Hindlimb muscle (tissue), 1 donor: ENCODE measurements around the gene VPS35L. TPM values are rescaled to one million over a fixed set of nuclear protein-coding genes. Genes with fewer than 3 reads are reported as not detected.
"Not testable (repeated sequence)": the region's sequence is repeated elsewhere in the genome, so short reads cannot be mapped to it uniquely, and the experiment has no call there.

Source experiments
- DNase-seq: peaks from one replicate; pipeline ENCODE4 v3.0.0-alpha.2; 2013
- polyA plus RNA-seq: library from polyadenylated mRNA; unstranded; fragments of 120-200 nt; gene quantifications from one replicate; pipeline ENCODE4 v1.2.1, GENCODE V29; 2013; ENCODE audit not compliant: insufficient read length

Gene VPS35L
- polyA plus RNA-seq, 1 donor: 35.3 TPM

GRCh38 chr16:19655242-19655777 lies 99.8 kb downstream of the VPS35L start:
- no peak for DNase-seq

- DNase-seq: no peak
These were observed 102.3 kb downstream of the VPS35L start for GRCh38 chr16:19657831-19658230.

GRCh38 chr16:19659554-19659953 lies 104.1 kb downstream of the VPS35L start:
- DNase-seq: no peak

- no peak for DNase-seq
These were observed 104.9 kb downstream of the VPS35L start for GRCh38 chr16:19660432-19660831.

GRCh38 chr16:19662351-19662750 lies 106.8 kb downstream of the VPS35L start:
- no peak for DNase-seq

- DNase-seq: no peak
These were observed 108.7 kb downstream of the VPS35L start for GRCh38 chr16:19664166-19664565.

GRCh38 chr16:19665313-19665712 lies 109.8 kb downstream of the VPS35L start:
- DNase-seq: not testable (repeated sequence)

- no peak for DNase-seq
These were observed 111.0 kb downstream of the VPS35L start for GRCh38 chr16:19666477-19666876.

- no peak for DNase-seq
These were observed 116.9 kb downstream of the VPS35L start for GRCh38 chr16:19672378-19672777.

- no peak for DNase-seq
These were observed 119.0 kb downstream of the VPS35L start for GRCh38 chr16:19674485-19674884.

- no peak for DNase-seq
These were observed 121.9 kb downstream of the VPS35L start for GRCh38 chr16:19677402-19677801.

GRCh38 chr16:19678804-19679203 lies 123.3 kb downstream of the VPS35L start:
- no peak for DNase-seq

GRCh38 chr16:19679281-19679680 lies 123.8 kb downstream of the VPS35L start:
- not testable (repeated sequence) for DNase-seq

GRCh38 chr16:19680881-19681340 lies 125.4 kb downstream of the VPS35L start:
- DNase-seq: no peak

- DNase-seq: no peak
These were observed 126.1 kb downstream of the VPS35L start for GRCh38 chr16:19681637-19682036.

- DNase-seq: no peak
These were observed 128.1 kb downstream of the VPS35L start for GRCh38 chr16:19683453-19684236.

- DNase-seq: no peak
These were observed 129.7 kb downstream of the VPS35L start for GRCh38 chr16:19685176-19685575.

GRCh38 chr16:19687279-19687678 lies 131.8 kb downstream of the VPS35L start:
- no peak for DNase-seq

GRCh38 chr16:19688396-19689024 lies 133.0 kb downstream of the VPS35L start:
- no peak for DNase-seq

- no peak for DNase-seq
These were observed 133.8 kb downstream of the VPS35L start for GRCh38 chr16:19689342-19689741.

- no peak for DNase-seq
These were observed 134.7 kb downstream of the VPS35L start for GRCh38 chr16:19690196-19690595.

GRCh38 chr16:19691161-19691711 lies 135.7 kb downstream of the VPS35L start:
- no peak for DNase-seq

GRCh38 chr16:19694989-19695388 lies 139.5 kb downstream of the VPS35L start:
- no peak for DNase-seq
